ENCODE data around the gene DCT. TPM values are rescaled to one million over a fixed set of nuclear protein-coding genes. Genes with fewer than 3 reads are reported as not detected.

Gene DCT
- total and polyA plus RNA-seq, 2 of the 8 experiments (the other 6 are each of a cell fraction or from before 2014, with no cell fraction given), result 0.02 TPM; not detected in 1

DNA sequence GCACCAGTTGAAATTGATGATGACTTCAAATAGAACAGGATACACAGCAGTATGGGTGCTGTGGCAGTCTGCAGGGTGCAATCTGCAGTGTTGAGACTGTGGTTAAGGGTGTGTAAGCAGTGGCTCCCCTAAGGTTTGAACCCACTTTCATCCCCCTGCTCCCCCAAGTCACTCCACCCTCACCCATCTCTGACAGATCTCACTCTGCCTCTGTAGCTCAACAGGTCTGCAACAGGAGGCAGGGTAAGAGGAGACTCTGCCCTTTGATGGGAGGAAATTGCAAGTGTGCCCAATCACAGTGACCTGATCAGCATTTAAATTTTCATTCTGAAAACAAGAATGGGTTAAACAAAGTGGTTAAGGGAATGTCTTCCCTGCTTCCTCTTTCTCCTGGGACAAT is 92.4 kb downstream of the DCT start:
- Histone ChIP-seq H4K20me1 (replicated peaks in 1 of 2; ENCODE audit: control insufficient read depth in 1 of 2, insufficient read depth in 2 of 2, low read length in 2 of 2) (no peaks in the 10 kb centered on the region), H3K4me1 (replicated peaks in 1 of 4; ENCODE audit: control insufficient read depth in 3 of 4, insufficient read depth in 4 of 4, low read length in 3 of 4) (peaks cover 0 to 4% (median 1%) of the 10 kb centered on the region in 4 experiments; a peak in 3 of 7 replicates), H2BK15ac (ENCODE audit: low read length) (no peak overlapping the region), H3K9me3 (ENCODE audit: insufficient read depth in 2 of 2, low read depth in 1 of 2, low read length in 1 of 2) (no peaks in the 10 kb centered on the region; a peak in 1 of 4 replicates), H3K18ac (ENCODE audit: extremely low read depth, low read length) (no peak overlapping the region), H3K56ac (replicated peaks; ENCODE audit: insufficient read length, low read depth, low read length) (no peak overlapping the region), H3K14ac (ENCODE audit: insufficient read length) (no peak overlapping the region), H4K91ac (replicated peaks; ENCODE audit: insufficient read length, low read length) (no peak overlapping the region), H2BK5ac (ENCODE audit: low read depth, low read length) (no peak overlapping the region), H3K4ac (replicated peaks; ENCODE audit: insufficient read length, low read depth, low read length) (no peak overlapping the region), H3K27me3 (replicated peaks in 1 of 4; ENCODE audit: control insufficient read depth in 3 of 4, extremely low read depth in 1 of 4, insufficient read depth in 3 of 4, low read length in 3 of 4) (no peaks in the 10 kb centered on the region), H3K23me2 (ENCODE audit: low read depth, low read length) (no peaks in the 10 kb centered on the region), H2BK12ac (ENCODE audit: low read depth, low read length) (no peak overlapping the region), H3K79me1 (ENCODE audit: low read depth, low read length) (no peaks in the 10 kb centered on the region), H2BK120ac (replicated peaks; ENCODE audit: low read depth, low read length) (no peak overlapping the region), H2BK20ac (ENCODE audit: low read length) (no peak overlapping the region), H3K27ac (ENCODE audit: low read depth, low read length) (no peak overlapping the region), H3K23ac (ENCODE audit: insufficient read length) (no peak overlapping the region), H3K9ac (replicated peaks in 1 of 4; ENCODE audit: extremely low read depth in 1 of 4, low read depth in 3 of 4, low read length in 3 of 4) (no peak overlapping the region), H4K8ac (ENCODE audit: extremely low read depth, insufficient read depth, low read length) (no peak overlapping the region), H3K79me2 (ENCODE audit: control insufficient read depth in 1 of 2, insufficient read depth in 2 of 2, low read length in 2 of 2) (no peaks in the 10 kb centered on the region), H2AFZ (ENCODE audit: low read length) (no peak overlapping the region), H2AK5ac (ENCODE audit: low read depth, low read length) (no peak overlapping the region), H3K4me2 (ENCODE audit: insufficient read depth in 1 of 2, low read depth in 2 of 2, low read length in 2 of 2) (no peak overlapping the region), H4K5ac (ENCODE audit: insufficient read length, low read depth, low read length) (no peak overlapping the region), H3K4me3 (ENCODE audit: extremely low read depth in 1 of 4, insufficient read depth in 2 of 4, low read depth in 3 of 4, low read length in 4 of 4) (no peak overlapping the region), H3K36me3 (ENCODE audit: control insufficient read depth in 2 of 4, insufficient read depth in 4 of 4, low read length in 3 of 4) (no peaks in the 10 kb centered on the region)
- no peak for DNase-seq (ENCODE audit: low read depth in 1 of 2, low spot score in 2 of 2)
- CTCF ChIA-PET (ENCODE audit: partially characterized antibody), result interaction anchor here (1.4 kb wide), 1 partner anchor 8 kb away, joined by 4 read pairs; no protein-coding TSS in a partner anchor
- POLR2A ChIA-PET (ENCODE audit: partially characterized antibody), result no interaction called here
- no peak for TF ChIP-seq SUZ12 (IDR thresholded peaks at IDR 0.05; ENCODE audit: low read length)
- TF ChIP-seq KDM4A (IDR thresholded peaks at IDR 0.05; ENCODE audit: low read depth, low read length, severe bottlenecking), result no peak
- no peak for TF ChIP-seq GTF2F1 (IDR thresholded peaks at IDR 0.05; ENCODE audit: borderline replicate concordance, low read depth, low read length)
- TF ChIP-seq BACH1 (IDR thresholded peaks at IDR 0.05; ENCODE audit: low read length), result no peak
- no peak for TF ChIP-seq TEAD4 (IDR thresholded peaks at IDR 0.05; ENCODE audit: low read depth, low read length)
- no peak for TF ChIP-seq SAP30 (IDR thresholded peaks at IDR 0.05; ENCODE audit: insufficient read depth, insufficient replicate concordance, low read length)
- TF ChIP-seq KDM1A (IDR thresholded peaks at IDR 0.05; ENCODE audit: borderline replicate concordance, low read length), result no peak
- no peak for TF ChIP-seq POLR2AphosphoS5 (IDR thresholded peaks at IDR 0.05; ENCODE audit: low read depth, low read length)
- FAIRE-seq, result no peak

Measured in H1 (cell line).